ENCODE results near the gene ZFR2. TPM values are rescaled to one million over a fixed set of nuclear protein-coding genes. Genes with fewer than 3 reads are reported as not detected.

The ZFR2 gene
- total and polyA plus RNA-seq, 2 of the 8 experiments (the other 6 are each of a cell fraction or from before 2014, with no cell fraction given), result 14.5 to 28.4 TPM

GRCh38 chr19:3808420-3809143, 60.3 kb downstream of the ZFR2 start (continued):
- TF ChIP-seq CHD7 (IDR thresholded peaks at IDR 0.05; ENCODE audit: insufficient replicate concordance, low read length) (no peak), BCL11A (IDR thresholded peaks at IDR 0.05; ENCODE audit: low read depth in 2 of 2, low read length in 2 of 2) (no peak), CBX8 (IDR thresholded peaks at IDR 0.05; ENCODE audit: borderline replicate concordance, low read depth, low read length) (no peak), HDAC2 (IDR thresholded peaks at IDR 0.05; ENCODE audit: borderline replicate concordance in 1 of 2, low read depth in 2 of 2, low read length in 2 of 2) (no peak), RBBP5 (IDR thresholded peaks at IDR 0.05; ENCODE audit: borderline replicate concordance, low read depth, low read length) (no peak), TAF1 (IDR thresholded peaks at IDR 0.05; ENCODE audit: low read depth, low read length) (no peak), EZH2 (IDR thresholded peaks at IDR 0.05; ENCODE audit: low read depth, low read length, severe bottlenecking) (no peak), BACH1 (IDR thresholded peaks at IDR 0.05; ENCODE audit: low read length) (no peak), POLR2A (IDR thresholded peaks at IDR 0.05; ENCODE audit: control extremely low read depth in 1 of 2, low read depth in 2 of 2, low read length in 2 of 2) (no peak), CHD1 (IDR thresholded peaks at IDR 0.05; ENCODE audit: low read depth, low read length) (no peak)

Data from H1 (cell line).